ENCODE results near the gene TMEM35B. TPM values are rescaled to one million over a fixed set of nuclear protein-coding genes. Genes with fewer than 3 reads are reported as not detected.
"Not testable (repeated sequence)": the region's sequence is repeated elsewhere in the genome, so short reads cannot be mapped to it uniquely, and the experiment has no call there.

TMEM35B gene
- 10 to 100 TPM; 34.1 to 38.4 (median 34.9) TPM for polyA plus RNA-seq (ENCODE audit: insufficient read length in 4 of 4)

- DNase-seq (ENCODE audit: low read depth in 4 of 4, low spot score in 3 of 4), result peak in 3 of 4 donors; percentile 23 to 41 (median 32)
These were observed at the start of gene TMEM35B for GRCh38 chr1:34984793-34985608. Gene TMEM35B (minus strand): TSS chr1:34985347. CDS start chr1:34985305, 42 bp downstream.

GRCh38 chr1:35033346-35033745 lies 48.2 kb upstream of the TMEM35B start:
- DNase-seq (ENCODE audit: low read depth in 4 of 4, low spot score in 3 of 4), result no peak

- DNase-seq (ENCODE audit: low read depth in 4 of 4, low spot score in 3 of 4), result no peak
These were observed 47.2 kb upstream of the TMEM35B start for GRCh38 chr1:35032384-35032739.

GRCh38 chr1:35030756-35031446 lies 45.8 kb upstream of the TMEM35B start:
- peak in 2 of 4 donors; percentile 5 to 7 for DNase-seq (ENCODE audit: low read depth in 4 of 4, low spot score in 3 of 4)

- no peak for DNase-seq (ENCODE audit: low read depth in 4 of 4, low spot score in 3 of 4)
These were observed 45.2 kb upstream of the TMEM35B start for GRCh38 chr1:35030338-35030737.

GRCh38 chr1:35029761-35030160 lies 44.6 kb upstream of the TMEM35B start:
- no peak for DNase-seq (ENCODE audit: low read depth in 4 of 4, low spot score in 3 of 4)

GRCh38 chr1:35016406-35016805 lies 31.3 kb upstream of the TMEM35B start:
- DNase-seq (ENCODE audit: low read depth in 4 of 4, low spot score in 3 of 4), result no peak

- no peak for DNase-seq (ENCODE audit: low read depth in 4 of 4, low spot score in 3 of 4)
These were observed 29.3 kb upstream of the TMEM35B start for GRCh38 chr1:35014486-35014885.

- no peak for DNase-seq (ENCODE audit: low read depth in 4 of 4, low spot score in 3 of 4)
These were observed 20.6 kb upstream of the TMEM35B start for GRCh38 chr1:35005711-35006110.

GRCh38 chr1:35001743-35002142 lies 16.6 kb upstream of the TMEM35B start:
- no peak for DNase-seq (ENCODE audit: low read depth in 4 of 4, low spot score in 3 of 4)

GRCh38 chr1:34994878-34995277 lies 9.7 kb upstream of the TMEM35B start:
- no peak for DNase-seq (ENCODE audit: low read depth in 4 of 4, low spot score in 3 of 4)

- no peak for DNase-seq (ENCODE audit: low read depth in 4 of 4, low spot score in 3 of 4)
These were observed 3.4 kb upstream of the TMEM35B start for GRCh38 chr1:34988581-34988980.

GRCh38 chr1:34988147-34988546 lies 3.0 kb upstream of the TMEM35B start:
- no peak for DNase-seq (ENCODE audit: low read depth in 4 of 4, low spot score in 3 of 4)

- no peak for DNase-seq (ENCODE audit: low read depth in 4 of 4, low spot score in 3 of 4)
These were observed 1.9 kb upstream of the TMEM35B start for GRCh38 chr1:34987018-34987417.

- not testable (repeated sequence) for DNase-seq (ENCODE audit: low read depth in 4 of 4, low spot score in 3 of 4)
These were observed 410 bp upstream of the TMEM35B start for GRCh38 chr1:34985609-34985904.

GRCh38 chr1:34984435-34984792 lies 733 bp downstream of the TMEM35B start:
- peak in 2 of 4 donors; percentile 18 to 23 for DNase-seq (ENCODE audit: low read depth in 4 of 4, low spot score in 3 of 4)

GRCh38 chr1:34983700-34984355 lies 1.3 kb downstream of the TMEM35B start:
- no peak for DNase-seq (ENCODE audit: low read depth in 4 of 4, low spot score in 3 of 4)

- DNase-seq (ENCODE audit: low read depth in 4 of 4, low spot score in 3 of 4), result no peak
These were observed 2.2 kb downstream of the TMEM35B start for GRCh38 chr1:34982820-34983376.

GRCh38 chr1:34980715-34981114 lies 4.4 kb downstream of the TMEM35B start:
- no peak for DNase-seq (ENCODE audit: low read depth in 4 of 4, low spot score in 3 of 4)

- no peak for DNase-seq (ENCODE audit: low read depth in 4 of 4, low spot score in 3 of 4)
These were observed 6.2 kb downstream of the TMEM35B start for GRCh38 chr1:34978921-34979320.

- no peak for DNase-seq (ENCODE audit: low read depth in 4 of 4, low spot score in 3 of 4)
These were observed 7.3 kb downstream of the TMEM35B start for GRCh38 chr1:34977858-34978257.

GRCh38 chr1:34977210-34977471 lies 8.0 kb downstream of the TMEM35B start:
- no peak for DNase-seq (ENCODE audit: low read depth in 4 of 4, low spot score in 3 of 4)
